ENCODE measurements around the gene BICDL2. TPM values are rescaled to one million over a fixed set of nuclear protein-coding genes. Genes with fewer than 3 reads are reported as not detected.

Gene BICDL2
- total and polyA plus RNA-seq, 8 donors = 48.9 to 325 (median 71.9) TPM

DNA sequence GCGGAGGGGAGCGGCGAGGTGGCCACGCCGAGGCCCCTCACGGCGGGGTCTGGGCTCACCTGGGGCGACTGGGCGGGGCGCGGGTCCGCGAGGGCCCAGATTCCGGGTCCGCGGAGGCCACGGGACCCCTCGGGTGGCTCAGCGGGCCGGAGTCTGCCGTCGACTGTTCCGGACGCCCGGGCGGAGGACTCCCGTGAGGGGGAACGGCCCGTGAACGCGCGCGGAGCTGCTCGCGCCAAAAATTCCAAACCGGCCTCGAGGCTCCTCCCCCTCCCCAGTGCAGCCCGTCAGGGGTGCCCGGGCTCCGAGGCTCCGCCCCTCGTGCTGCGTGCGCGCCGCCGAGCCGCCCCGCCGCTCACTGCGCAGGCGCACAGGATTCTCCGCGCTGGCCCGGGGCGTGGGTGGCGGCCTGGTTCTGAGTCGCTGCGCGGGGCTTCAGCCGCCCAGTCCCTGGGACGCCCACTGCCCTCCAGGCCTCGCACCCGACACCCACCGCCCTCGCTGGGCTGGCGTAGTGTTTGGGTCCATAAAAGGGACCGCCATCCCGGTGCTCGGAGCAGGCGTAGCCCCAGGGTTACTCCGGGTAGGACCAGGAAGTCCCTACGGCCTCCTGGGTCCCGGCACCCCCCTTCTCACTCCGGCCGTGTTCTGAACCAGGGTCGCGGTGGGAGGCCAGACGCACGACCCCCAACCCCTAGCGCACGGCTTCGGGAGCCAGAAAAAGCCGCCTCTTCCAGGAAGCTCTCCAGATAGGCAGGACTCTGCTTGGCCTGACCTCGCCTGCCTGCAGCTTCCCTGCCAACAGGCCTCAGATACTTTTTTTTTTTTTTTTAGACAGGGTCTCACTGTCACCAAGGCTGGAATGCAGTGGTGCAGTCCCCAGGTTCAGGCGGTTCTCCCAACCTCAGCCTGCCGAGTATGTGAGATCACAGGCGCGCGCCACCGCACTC is 56.2 kb downstream of the BICDL2 start, which contains the start of gene PKMYT1:
PKMYT1 (minus strand) TSS at position 220 of the 950 bp plus-strand sequence. CDS start 789 bp downstream, outside the sequence.
- TF ChIP-seq, protein P1, sequence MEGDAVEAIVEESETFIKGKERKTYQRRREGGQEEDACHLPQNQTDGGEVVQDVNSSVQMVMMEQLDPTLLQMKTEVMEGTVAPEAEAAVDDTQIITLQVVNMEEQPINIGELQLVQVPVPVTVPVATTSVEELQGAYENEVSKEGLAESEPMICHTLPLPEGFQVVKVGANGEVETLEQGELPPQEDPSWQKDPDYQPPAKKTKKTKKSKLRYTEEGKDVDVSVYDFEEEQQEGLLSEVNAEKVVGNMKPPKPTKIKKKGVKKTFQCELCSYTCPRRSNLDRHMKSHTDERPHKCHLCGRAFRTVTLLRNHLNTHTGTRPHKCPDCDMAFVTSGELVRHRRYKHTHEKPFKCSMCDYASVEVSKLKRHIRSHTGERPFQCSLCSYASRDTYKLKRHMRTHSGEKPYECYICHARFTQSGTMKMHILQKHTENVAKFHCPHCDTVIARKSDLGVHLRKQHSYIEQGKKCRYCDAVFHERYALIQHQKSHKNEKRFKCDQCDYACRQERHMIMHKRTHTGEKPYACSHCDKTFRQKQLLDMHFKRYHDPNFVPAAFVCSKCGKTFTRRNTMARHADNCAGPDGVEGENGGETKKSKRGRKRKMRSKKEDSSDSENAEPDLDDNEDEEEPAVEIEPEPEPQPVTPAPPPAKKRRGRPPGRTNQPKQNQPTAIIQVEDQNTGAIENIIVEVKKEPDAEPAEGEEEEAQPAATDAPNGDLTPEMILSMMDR (IDR thresholded peaks at IDR 0.05) = no peak
- peak within 1 kb of the TSS; percentile 42 to 79 (median 71) for H3K4me3 ChIP-seq
- peak within 1 kb of the TSS; percentile 79 to 88 (median 84) for H3K27ac ChIP-seq
- H3K4me1 ChIP-seq = peaks cover 23 to 54% (median 30%) of the 10 kb centered on the region in 3 donors
- H3K27me3 ChIP-seq = no peaks in the 10 kb centered on the region
- ATAC-seq (peak; percentile 84 to 92 (median 90)), DNase-seq (peak; percentile 87 to 99 (median 94)), FAIRE-seq (no peak)
- WGBS, 2 donors = 6 to 8% methylated on average over 54 to 91 of the region's 91 CpGs
- H3K9me3 ChIP-seq = no peaks in the 10 kb centered on the region
- H3K36me3 ChIP-seq = no peaks in the 10 kb centered on the region
- intact Hi-C loops (cut with DNase I) = loop anchor here in 1 of 3 donors (5.0 kb wide), 1 partner anchor 58 kb away; no protein-coding TSS in a partner anchor

DNA sequence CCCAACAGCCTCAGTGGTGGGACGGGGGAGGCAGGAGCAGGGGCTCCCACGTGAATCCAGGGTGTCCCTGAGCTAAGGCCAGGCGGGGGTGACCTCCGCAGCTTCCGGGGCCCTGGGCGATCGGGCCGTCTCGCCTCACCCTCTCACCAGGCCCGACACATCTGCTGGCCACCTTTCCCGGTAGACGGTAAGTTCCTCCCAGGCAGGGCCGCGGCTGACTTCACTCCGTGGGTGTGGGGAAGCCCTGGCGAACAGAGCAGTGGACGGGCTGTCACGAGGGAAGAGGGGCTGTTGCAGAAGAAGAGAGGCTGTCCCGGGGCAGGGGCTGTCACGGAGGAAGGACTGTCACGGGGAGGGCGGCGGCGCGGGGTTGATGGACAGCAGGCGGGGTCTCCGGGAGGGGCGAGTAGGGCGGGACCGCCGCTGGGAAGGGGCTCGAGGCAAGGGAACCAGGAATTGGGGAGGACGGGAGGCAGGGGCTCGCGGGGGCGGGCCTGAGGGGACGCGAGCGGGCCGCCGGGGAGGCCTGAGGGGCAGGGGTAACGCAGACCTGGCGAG is 57.0 kb downstream of the BICDL2 start:
- Histone ChIP-seq H3K27me3 (no peaks in the 10 kb centered on the region), H3K4me3 (peak overlapping the region; percentile 42 to 79 (median 71)), H3K9me3 (no peaks in the 10 kb centered on the region), H3K27ac (no peak overlapping the region), H3K4me1 (peaks cover 16 to 46% (median 22%) of the 10 kb centered on the region in 3 donors), H3K36me3 (no peaks in the 10 kb centered on the region)
- 5 to 6% methylated on average over 37 to 43 of the region's 43 CpGs for WGBS, 2 donors
- DNase-seq (peak in 1 of 6 donors; percentile 85), ATAC-seq (no peak), FAIRE-seq (no peak)
- TF ChIP-seq, protein P1 (IDR thresholded peaks at IDR 0.05) = no peak
- intact Hi-C loops (cut with DNase I) = loop anchor here in 1 of 3 donors (5.0 kb wide), 1 partner anchor 57 kb away; no protein-coding TSS in a partner anchor

Other genes with a start within 250 kb of the BICDL2 start
- not detected for gene PRSS33, start 249.4 kb downstream of the BICDL2 start, total RNA-seq
- gene PRSS33, start 249.4 kb downstream of the BICDL2 start, polyA plus RNA-seq = under 1 TPM in 1 of 2 donors, not detected in 1; 0.05 TPM
- not detected for gene PRSS41, start 238.5 kb downstream of the BICDL2 start, total RNA-seq
- not detected for gene PRSS41, start 238.5 kb downstream of the BICDL2 start, polyA plus RNA-seq
- gene PRSS21, start 219.7 kb downstream of the BICDL2 start, total RNA-seq = 1 to 10 TPM in 4 of 6 donors, under 1 TPM in 1, not detected in 1; 0.60 to 3.2 (median 1.4) TPM
- gene PRSS21, start 219.7 kb downstream of the BICDL2 start, polyA plus RNA-seq = under 1 TPM; 0.59 to 0.99 TPM
- gene ZG16B, start 206.6 kb downstream of the BICDL2 start, total RNA-seq = 1 to 10 TPM in 1 of 6 donors, under 1 TPM in 5; 0.43 to 1.5 (median 0.80) TPM
- gene ZG16B, start 206.6 kb downstream of the BICDL2 start, polyA plus RNA-seq = 1 to 10 TPM in 1 of 2 donors, under 1 TPM in 1; 0.65 to 1.7 TPM
- 10 to 100 TPM in 3 of 6 donors, 1 to 10 TPM in 3; 8.4 to 28.5 (median 13.1) TPM for gene PRSS22, start 178.8 kb downstream of the BICDL2 start, total RNA-seq
- gene PRSS22, start 178.8 kb downstream of the BICDL2 start, polyA plus RNA-seq = 10 to 100 TPM; 48.7 to 59.5 TPM
- gene FLYWCH2, start 153.7 kb downstream of the BICDL2 start, total RNA-seq = 10 to 100 TPM in 1 of 6 donors, 1 to 10 TPM in 5; 5.8 to 10.1 (median 7.7) TPM
- gene FLYWCH2, start 153.7 kb downstream of the BICDL2 start, polyA plus RNA-seq = 10 to 100 TPM; 18.2 to 26.1 TPM
- gene FLYWCH1, start 125.0 kb downstream of the BICDL2 start, total RNA-seq = 10 to 100 TPM; 11.5 to 18.6 (median 14.9) TPM
- gene FLYWCH1, start 125.0 kb downstream of the BICDL2 start, polyA plus RNA-seq = 10 to 100 TPM; 31.5 to 40.4 TPM
- under 1 TPM in 3 of 6 donors, not detected in 3; 0.09 to 0.32 (median 0.16) TPM for gene KREMEN2, start 72.7 kb downstream of the BICDL2 start, total RNA-seq
- gene KREMEN2, start 72.7 kb downstream of the BICDL2 start, polyA plus RNA-seq = under 1 TPM; 0.07 to 0.27 TPM
- 1 to 10 TPM; 5.3 to 9.1 (median 6.3) TPM for gene PAQR4, start 67.6 kb downstream of the BICDL2 start, total RNA-seq
- gene PAQR4, start 67.6 kb downstream of the BICDL2 start, polyA plus RNA-seq = 10 to 100 TPM in 1 of 2 donors, 1 to 10 TPM in 1; 6.6 to 12.5 TPM
- gene PKMYT1, start 56.5 kb downstream of the BICDL2 start, total RNA-seq = 1 to 10 TPM in 3 of 6 donors, under 1 TPM in 3; 0.28 to 1.7 (median 1.1) TPM
- 1 to 10 TPM; 3.7 to 4.8 TPM for gene PKMYT1, start 56.5 kb downstream of the BICDL2 start, polyA plus RNA-seq
- 1 to 10 TPM; 1.7 to 5.1 (median 2.4) TPM for gene CLDN9, start 24.0 kb downstream of the BICDL2 start, total RNA-seq
- 10 to 100 TPM; 10.5 to 12.1 TPM for gene CLDN9, start 24.0 kb downstream of the BICDL2 start, polyA plus RNA-seq
- 1 to 10 TPM in 2 of 6 donors, under 1 TPM in 4; 0.37 to 5.1 (median 0.73) TPM for gene CLDN6, start 18.8 kb downstream of the BICDL2 start, total RNA-seq
- 1 to 10 TPM in 1 of 2 donors, under 1 TPM in 1; 0.12 to 3.2 TPM for gene CLDN6, start 18.8 kb downstream of the BICDL2 start, polyA plus RNA-seq
- gene TNFRSF12A, start 16.6 kb downstream of the BICDL2 start, total RNA-seq = 10 to 100 TPM; 26.8 to 91.1 (median 66.7) TPM
- gene TNFRSF12A, start 16.6 kb downstream of the BICDL2 start, polyA plus RNA-seq = 100 to 1,000 TPM; 166 to 185 TPM
- gene HCFC1R1, start 13.0 kb downstream of the BICDL2 start, total RNA-seq = 10 to 100 TPM; 10.5 to 24.1 (median 12.4) TPM
- 100 to 1,000 TPM in 1 of 2 donors, 10 to 100 TPM in 1; 93.1 to 119 TPM for gene HCFC1R1, start 13.0 kb downstream of the BICDL2 start, polyA plus RNA-seq
- gene THOC6, start 12.9 kb downstream of the BICDL2 start, total RNA-seq = 10 to 100 TPM in 1 of 6 donors, 1 to 10 TPM in 5; 6.2 to 13.0 (median 7.7) TPM
- 10 to 100 TPM; 33.2 to 38.2 TPM for gene THOC6, start 12.9 kb downstream of the BICDL2 start, polyA plus RNA-seq
- gene MMP25, start 9.6 kb upstream of the BICDL2 start, total RNA-seq = 1 to 10 TPM in 2 of 6 donors, under 1 TPM in 4; 0.28 to 1.6 (median 0.72) TPM
- 1 to 10 TPM; 1.4 to 1.6 TPM for gene MMP25, start 9.6 kb upstream of the BICDL2 start, polyA plus RNA-seq
- gene IL32, start 28.7 kb upstream of the BICDL2 start, total RNA-seq = 100 to 1,000 TPM; 151 to 928 (median 250) TPM
- gene IL32, start 28.7 kb upstream of the BICDL2 start, polyA plus RNA-seq = 100 to 1,000 TPM; 232 to 815 TPM
- under 1 TPM in 1 of 6 donors, not detected in 5; 0.35 TPM for gene ZSCAN10, start 62.4 kb upstream of the BICDL2 start, total RNA-seq
- not detected for gene ZSCAN10, start 62.4 kb upstream of the BICDL2 start, polyA plus RNA-seq
- 1 to 10 TPM; 6.5 to 10.0 (median 8.0) TPM for gene ZNF205, start 75.6 kb upstream of the BICDL2 start, total RNA-seq
- 10 to 100 TPM; 22.4 to 43.3 TPM for gene ZNF205, start 75.6 kb upstream of the BICDL2 start, polyA plus RNA-seq
- 1 to 10 TPM; 5.0 to 8.8 (median 6.7) TPM for gene ZNF213, start 98.1 kb upstream of the BICDL2 start, total RNA-seq
- gene ZNF213, start 98.1 kb upstream of the BICDL2 start, polyA plus RNA-seq = 1 to 10 TPM; 5.8 to 7.5 TPM
- gene OR1F1, start 151.3 kb upstream of the BICDL2 start, total RNA-seq = not detected
- gene OR1F1, start 151.3 kb upstream of the BICDL2 start, polyA plus RNA-seq = not detected
- 1 to 10 TPM; 1.5 to 3.7 (median 2.2) TPM for gene ZNF200, start 198.2 kb upstream of the BICDL2 start, total RNA-seq
- gene ZNF200, start 198.2 kb upstream of the BICDL2 start, polyA plus RNA-seq = 1 to 10 TPM; 2.9 to 3.5 TPM
- 1 to 10 TPM in 1 of 6 donors, under 1 TPM in 4, not detected in 1; 0.20 to 1.1 (median 0.78) TPM for gene MEFV, start 219.7 kb upstream of the BICDL2 start, total RNA-seq
- gene MEFV, start 219.7 kb upstream of the BICDL2 start, polyA plus RNA-seq = under 1 TPM; 0.05 to 0.23 TPM
- gene ZNF263, start 246.5 kb upstream of the BICDL2 start, total RNA-seq = 10 to 100 TPM in 4 of 6 donors, 1 to 10 TPM in 2; 9.2 to 15.4 (median 10.9) TPM
- 10 to 100 TPM; 10.6 to 20.8 TPM for gene ZNF263, start 246.5 kb upstream of the BICDL2 start, polyA plus RNA-seq